Caki2 (cell line): ENCODE results near the gene BABAM2. TPM values are rescaled to one million over a fixed set of nuclear protein-coding genes. Genes with fewer than 3 reads are reported as not detected.
"Not testable (repeated sequence)": the region's sequence is repeated elsewhere in the genome, so short reads cannot be mapped to it uniquely, and the experiment has no call there.

Experiments
- DNase-seq: peaks from one replicate; pipeline ENCODE4 v3.0.0-alpha.2; 2015; ENCODE audit warnings: low read depth
- in situ Hi-C: cut with HindIII; loops from 2 replicates; pipeline ENCODE4 v1.10.0; 2016; ENCODE audit warnings: low sequenced_read_pairs, low pct_unique_long_range_greater_than_20kb, mixed read lengths
- total RNA-seq: library from RNA; depleted of rRNA; stranded (reverse); fragments of >200 nt; shearing (Covaris generic); gene quantifications from 2 replicates; pipeline ENCODE4 v1.2.3, GENCODE V29; 2014; ENCODE audit warnings: low replicate concordance

Gene BABAM2
- total RNA-seq, 1 experiment from 2014 or later: 47.4 TPM

- DNase-seq: peak; percentile 27
- in situ Hi-C loops: no loop called here
Observed at GRCh38 chr2:27960237-27960912, 69.8 kb downstream of the BABAM2 start.

GRCh38 chr2:27962006-27962405 is 71.5 kb downstream of the BABAM2 start:
- in situ Hi-C loops: no loop called here
- DNase-seq: no peak

GRCh38 chr2:27963472-27963871 is 72.9 kb downstream of the BABAM2 start:
- in situ Hi-C loops: no loop called here
- DNase-seq: no peak

GRCh38 chr2:27964067-27964466 is 73.5 kb downstream of the BABAM2 start:
- DNase-seq: no peak
- in situ Hi-C loops: no loop called here

- DNase-seq: no peak
- in situ Hi-C loops: no loop called here
Observed at GRCh38 chr2:27965841-27966240, 75.3 kb downstream of the BABAM2 start.

GRCh38 chr2:27966466-27966865 is 75.9 kb downstream of the BABAM2 start:
- in situ Hi-C loops: no loop called here

GRCh38 chr2:27967076-27967475 is 76.5 kb downstream of the BABAM2 start:
- in situ Hi-C loops: no loop called here
- DNase-seq: no peak

More at GRCh38 chr2:27966466-27966865, 75.9 kb downstream of the BABAM2 start:
- no peak for DNase-seq

GRCh38 chr2:27968045-27968444 is 77.5 kb downstream of the BABAM2 start:
- in situ Hi-C loops, DNase-seq: not testable (repeated sequence)

- DNase-seq, in situ Hi-C loops: not testable (repeated sequence)
Observed at GRCh38 chr2:27968957-27969356, 78.4 kb downstream of the BABAM2 start.

- in situ Hi-C loops: no loop called here
- no peak for DNase-seq
Observed at GRCh38 chr2:27972311-27972710, 81.8 kb downstream of the BABAM2 start.

- DNase-seq: no peak
- in situ Hi-C loops: no loop called here
Observed at GRCh38 chr2:27973592-27973991, 83.1 kb downstream of the BABAM2 start.

GRCh38 chr2:27976308-27976707 is 85.8 kb downstream of the BABAM2 start:
- in situ Hi-C loops: no loop called here
- DNase-seq: no peak

GRCh38 chr2:27977731-27978312 is 87.3 kb downstream of the BABAM2 start:
- in situ Hi-C loops: no loop called here
- peak; percentile 82 for DNase-seq

GRCh38 chr2:27978761-27979160 is 88.2 kb downstream of the BABAM2 start:
- in situ Hi-C loops, DNase-seq: not testable (repeated sequence)

GRCh38 chr2:27980242-27980641 is 89.7 kb downstream of the BABAM2 start:
- no peak for DNase-seq
- in situ Hi-C loops: no loop called here

GRCh38 chr2:27984153-27984552 is 93.6 kb downstream of the BABAM2 start:
- DNase-seq: no peak
- in situ Hi-C loops: no loop called here

- in situ Hi-C loops: no loop called here
Observed at GRCh38 chr2:27988306-27988705, 97.8 kb downstream of the BABAM2 start.

GRCh38 chr2:27988718-27989117 is 98.2 kb downstream of the BABAM2 start:
- no peak for DNase-seq
- in situ Hi-C loops: no loop called here

More at GRCh38 chr2:27988306-27988705, 97.8 kb downstream of the BABAM2 start:
- DNase-seq: no peak

- DNase-seq: no peak
Observed at GRCh38 chr2:27989149-27989548, 98.6 kb downstream of the BABAM2 start.

GRCh38 chr2:27990030-27990590 is 99.6 kb downstream of the BABAM2 start:
- DNase-seq: peak; percentile 37
- in situ Hi-C loops: no loop called here

More at GRCh38 chr2:27989149-27989548, 98.6 kb downstream of the BABAM2 start:
- in situ Hi-C loops: no loop called here
